Mucosa of descending colon (tissue), 3 donors: ENCODE measurements around the gene NLRP6. TPM values are rescaled to one million over a fixed set of nuclear protein-coding genes. Genes with fewer than 3 reads are reported as not detected.
"Not testable (repeated sequence)": the region's sequence is repeated elsewhere in the genome, so short reads cannot be mapped to it uniquely, and the experiment has no call there.

Source experiments
- ATAC-seq: fragments of 200-7000 bp; cut with Tn5 transposase; one replicate; pipeline ENCODE4 v1.9.1; 2020; ENCODE audit warnings: mild to moderate bottlenecking, moderate library complexity
- DNase-seq, 3 donors: peaks; one replicate each; pipeline ENCODE4 v3.0.0-alpha.2; 2020
- H3K36me3 ChIP-seq: fragments of 200-600 bp; one replicate; pipeline ENCODE4 v1.8.0; 2021; ENCODE audit warnings: low read depth, mild to moderate bottlenecking
- H3K4me1 ChIP-seq: fragments of 200-600 bp; one replicate; pipeline ENCODE4 v1.8.0; 2021; ENCODE audit warnings: low read depth, mild to moderate bottlenecking
- H3K4me3 ChIP-seq: fragments of 200-600 bp; one replicate; pipeline ENCODE4 v1.8.0; 2021; ENCODE audit warnings: mild to moderate bottlenecking
- H3K9me3 ChIP-seq: fragments of 200-600 bp; one replicate; pipeline ENCODE4 v1.8.0; 2021; ENCODE audit warnings: mild to moderate bottlenecking
- intact Hi-C, 2 donors: fragments of 100-400 bp; cut with DNase I in 1 of 2; cut with micrococcal nuclease in 1 of 2; formaldehyde crosslinking; loops; one replicate each; pipeline versions ENCODE4 v1.11.0 to v1.11.1; 2022; cut with DNase I, micrococcal nuclease
- total RNA-seq, 3 donors: library from RNA; stranded (reverse); fragmentation: NEBNext Ultra II Directional in 2 of 3; extraction: Animal tissue kit (Norgen Biotek cat#: 25700) in 2 of 3; gene quantifications; one replicate each; pipeline versions ENCODE4 v1.2.1 to v1.2.4, GENCODE V29; 2021 to 2023
- TF ChIP-seq, protein P1 (sequence below): fragments of 200-600 bp; IDR thresholded peaks from one replicate; pipeline ENCODE4 v1.8.0; 2022; ENCODE audit warnings: antibody characterized with exemption, mild to moderate bottlenecking
- donor health status: DM: no; HTN: no; CAD: no; lungs with moderate emphysema.
- donor health status: DM: no; HTN: no; CAD: no.
- donor health status: DM: no; HTN: yes; CAD: no.

NLRP6 gene
- total RNA-seq, 3 donors from 2014 or later = 0.66 to 2.6 (median 0.72) TPM

DNA sequence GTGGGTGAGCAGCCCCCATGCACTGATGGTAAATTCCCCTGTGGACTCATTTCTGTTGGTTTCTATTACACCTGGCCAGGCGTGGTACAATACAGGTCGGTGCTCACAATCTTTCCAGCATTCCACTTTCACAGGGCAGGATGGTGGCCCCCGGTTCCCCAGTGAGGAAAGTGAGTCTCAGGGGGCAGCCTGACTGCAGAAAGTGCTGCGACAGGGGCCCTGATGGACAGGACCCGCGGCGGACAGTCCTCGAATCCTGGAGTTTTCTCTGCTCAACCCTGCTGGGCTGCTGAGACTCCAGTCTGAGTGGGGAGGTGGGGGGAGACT is 7.7 kb downstream of the NLRP6 start:
- Histone ChIP-seq H3K9me3 (no peaks in the 10 kb centered on the region), H3K4me1 (peaks cover 23% of the 10 kb centered on the region), H3K4me3 (no peak overlapping the region), H3K36me3 (no peaks in the 10 kb centered on the region)
- no peak for ATAC-seq
- intact Hi-C loops = no loop called here
- DNase-seq = no peak
- TF ChIP-seq, protein P1, sequence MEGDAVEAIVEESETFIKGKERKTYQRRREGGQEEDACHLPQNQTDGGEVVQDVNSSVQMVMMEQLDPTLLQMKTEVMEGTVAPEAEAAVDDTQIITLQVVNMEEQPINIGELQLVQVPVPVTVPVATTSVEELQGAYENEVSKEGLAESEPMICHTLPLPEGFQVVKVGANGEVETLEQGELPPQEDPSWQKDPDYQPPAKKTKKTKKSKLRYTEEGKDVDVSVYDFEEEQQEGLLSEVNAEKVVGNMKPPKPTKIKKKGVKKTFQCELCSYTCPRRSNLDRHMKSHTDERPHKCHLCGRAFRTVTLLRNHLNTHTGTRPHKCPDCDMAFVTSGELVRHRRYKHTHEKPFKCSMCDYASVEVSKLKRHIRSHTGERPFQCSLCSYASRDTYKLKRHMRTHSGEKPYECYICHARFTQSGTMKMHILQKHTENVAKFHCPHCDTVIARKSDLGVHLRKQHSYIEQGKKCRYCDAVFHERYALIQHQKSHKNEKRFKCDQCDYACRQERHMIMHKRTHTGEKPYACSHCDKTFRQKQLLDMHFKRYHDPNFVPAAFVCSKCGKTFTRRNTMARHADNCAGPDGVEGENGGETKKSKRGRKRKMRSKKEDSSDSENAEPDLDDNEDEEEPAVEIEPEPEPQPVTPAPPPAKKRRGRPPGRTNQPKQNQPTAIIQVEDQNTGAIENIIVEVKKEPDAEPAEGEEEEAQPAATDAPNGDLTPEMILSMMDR = no peak

DNA sequence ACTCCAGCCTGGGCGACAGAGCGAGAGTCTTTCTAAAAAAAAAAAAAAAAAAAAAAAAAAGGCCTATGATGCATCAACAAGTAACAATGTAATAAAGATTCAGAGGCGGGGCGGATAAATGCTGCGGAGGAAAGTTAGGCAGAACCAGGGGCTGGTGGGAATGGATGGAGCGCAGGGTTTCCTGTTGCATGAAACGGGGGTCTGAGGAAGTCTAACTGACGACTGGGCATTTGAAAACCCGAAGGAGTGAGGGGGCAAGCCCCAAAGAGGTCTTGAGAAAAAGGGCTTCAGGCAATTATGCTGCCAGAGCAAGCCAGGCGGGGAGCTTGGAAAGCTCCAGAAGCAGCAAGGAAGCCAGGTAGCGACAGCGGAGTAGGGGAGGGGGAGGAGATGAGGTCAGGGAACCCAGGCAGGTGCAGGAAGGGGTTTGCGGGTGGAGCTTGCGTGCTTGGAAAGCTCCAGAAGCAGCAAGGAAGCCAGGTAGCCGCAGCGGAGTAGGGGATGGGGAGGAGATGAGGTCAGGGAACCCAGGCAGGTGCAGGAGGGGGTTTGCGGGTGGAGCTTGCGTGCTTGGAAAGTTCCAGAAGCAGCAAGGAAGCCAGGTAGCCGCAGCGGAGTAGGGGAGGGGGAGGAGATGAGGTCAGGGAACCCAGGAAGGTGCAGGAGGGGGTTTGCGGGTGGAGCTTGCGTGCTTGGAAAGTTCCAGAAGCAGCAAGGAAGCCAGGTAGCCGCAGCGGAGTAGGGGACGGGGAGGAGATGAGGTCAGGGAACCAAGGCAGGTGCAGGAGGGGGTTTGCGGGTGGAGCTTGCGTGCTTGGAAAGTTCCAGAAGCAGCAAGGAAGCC is 9.0 kb downstream of the NLRP6 start:
- H3K36me3 ChIP-seq, H3K4me3 ChIP-seq, ATAC-seq, H3K9me3 ChIP-seq, intact Hi-C loops: not testable (repeated sequence)
- peaks cover 14% of the 10 kb centered on the region for H3K4me1 ChIP-seq
- peak; percentile 43 to 81 (median 49) for DNase-seq

GRCh38 chr11:287821-288477 is 9.7 kb downstream of the NLRP6 start:
- H3K4me3 ChIP-seq = peak overlapping the region; percentile 19
- H3K36me3 ChIP-seq = no peaks in the 10 kb centered on the region
- TF ChIP-seq, protein P1 = no peak
- intact Hi-C loops = no loop called here
- ATAC-seq = peak; percentile 40
- peaks cover 14% of the 10 kb centered on the region for H3K4me1 ChIP-seq
- H3K9me3 ChIP-seq = no peaks in the 10 kb centered on the region
- peak in 2 of 3 donors; percentile 56 to 74 for DNase-seq

DNA sequence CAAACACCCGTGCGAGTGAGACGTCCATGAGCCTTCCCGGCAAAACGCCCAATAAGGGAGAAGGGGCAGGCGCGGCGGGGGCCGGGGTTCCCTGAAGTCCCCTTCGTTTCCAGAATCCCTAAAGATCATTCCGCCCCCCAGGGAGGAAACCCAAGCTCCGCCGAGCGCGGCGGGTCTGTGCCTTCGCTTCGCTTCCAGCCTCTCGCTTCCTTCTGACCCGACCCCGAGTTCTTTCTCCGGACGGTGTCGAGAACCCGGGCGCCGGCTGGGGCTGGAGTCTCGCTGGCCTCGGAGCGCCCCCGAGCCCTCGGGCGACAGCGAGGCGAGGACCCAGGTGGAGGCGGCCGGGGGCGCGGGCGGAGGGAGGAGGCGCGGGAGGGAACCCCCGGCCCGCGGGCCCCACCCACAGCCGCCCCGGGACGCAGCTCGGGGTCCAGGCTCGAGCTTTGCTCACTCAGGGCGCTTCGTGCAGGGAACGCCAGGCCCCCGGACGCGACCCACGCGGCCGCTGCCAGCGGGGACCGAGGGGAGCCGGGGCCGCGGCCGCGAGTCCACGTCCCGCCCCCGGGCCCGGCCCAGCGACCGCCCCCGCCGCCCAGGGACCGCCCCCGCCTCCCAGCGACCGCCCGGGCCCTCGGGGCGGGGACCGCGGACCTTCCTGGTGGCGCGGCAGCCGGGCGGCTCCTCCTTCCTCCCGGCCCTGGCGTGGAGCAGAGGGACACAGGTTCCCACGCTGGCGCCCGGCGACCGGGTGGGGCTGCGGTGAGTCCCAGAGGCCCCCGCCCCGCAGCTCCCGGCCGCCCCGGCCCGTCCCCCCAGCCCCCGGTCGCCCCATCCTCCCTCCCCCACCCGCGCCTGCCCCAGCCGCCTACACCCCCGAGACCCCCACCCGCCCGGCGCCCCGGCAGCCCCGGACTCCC is 10.5 kb downstream of the NLRP6 start, which contains the start of gene PGGHG:
Gene PGGHG (plus strand): TSS at position 649 of the 920 bp plus-strand sequence. CDS start 691 bp downstream, outside the sequence.
- ATAC-seq = peak; percentile 90
- Histone ChIP-seq H3K4me1 (peaks cover 14% of the 10 kb centered on the region), H3K36me3 (no peaks in the 10 kb centered on the region), H3K4me3 (peak within 1 kb of the TSS; percentile 19), H3K9me3 (no peaks in the 10 kb centered on the region)
- intact Hi-C loops = no loop called here
- DNase-seq = peak; percentile 83 to 88 (median 88)
- TF ChIP-seq, protein P1 = no peak

GRCh38 chr11:289398-289711 is 11.1 kb downstream of the NLRP6 start:
- intact Hi-C loops = no loop called here
- no peak overlapping the region for H3K4me3 ChIP-seq
- ATAC-seq (peak; percentile 3), DNase-seq (peak in 1 of 3 donors; percentile 63)
- no peaks in the 10 kb centered on the region for H3K36me3 ChIP-seq
- TF ChIP-seq, protein P1 = no peak
- H3K4me1 ChIP-seq = peaks cover 14% of the 10 kb centered on the region
- H3K9me3 ChIP-seq = no peaks in the 10 kb centered on the region
